Measurements from ENCODE around the gene SORCS2. TPM values are rescaled to one million over a fixed set of nuclear protein-coding genes. Genes with fewer than 3 reads are reported as not detected.

The SORCS2 gene
- total RNA-seq, 1 donor from 2014 or later = not detected

GRCh38 chr4:7199771-7200441 lies 7.6 kb downstream of the SORCS2 start:
- Mint-ChIP-seq H3K27ac (no peak overlapping the region), H3K4me3 (no peak overlapping the region), H3K27me3 (peaks cover 30% of the 10 kb centered on the region), H3K4me1 (no peaks in the 10 kb centered on the region), H3K9me3 (no peaks in the 10 kb centered on the region), H3K36me3 (ENCODE audit: low read depth) (no peaks in the 10 kb centered on the region)
- intact Hi-C loops (cut with micrococcal nuclease) = no loop called here
- no peak for ATAC-seq (ENCODE audit: low read depth)
- CTCF ChIA-PET = no interaction called here
- DNase-seq = no peak
- TF ChIP-seq CTCF (IDR thresholded peaks at IDR 0.05) = no peak
- POLR2A ChIA-PET = no interaction called here

GRCh38 chr4:7200801-7201200 lies 8.5 kb downstream of the SORCS2 start:
- ATAC-seq (ENCODE audit: low read depth) (no peak), DNase-seq (no peak)
- TF ChIP-seq CTCF (IDR thresholded peaks at IDR 0.05) = no peak
- Mint-ChIP-seq H3K4me3 (no peak overlapping the region), H3K36me3 (ENCODE audit: low read depth) (no peaks in the 10 kb centered on the region), H3K27ac (no peak overlapping the region), H3K9me3 (no peaks in the 10 kb centered on the region), H3K27me3 (peaks cover 23% of the 10 kb centered on the region), H3K4me1 (no peaks in the 10 kb centered on the region)
- CTCF ChIA-PET = no interaction called here
- POLR2A ChIA-PET = no interaction called here
- intact Hi-C loops (cut with micrococcal nuclease) = no loop called here

GRCh38 chr4:7201420-7202305 lies 9.3 kb downstream of the SORCS2 start:
- DNase-seq (no peak), ATAC-seq (ENCODE audit: low read depth) (no peak)
- Mint-ChIP-seq H3K27ac (no peak overlapping the region), H3K27me3 (peaks cover 16% of the 10 kb centered on the region), H3K9me3 (no peaks in the 10 kb centered on the region), H3K4me3 (no peak overlapping the region), H3K4me1 (no peaks in the 10 kb centered on the region), H3K36me3 (ENCODE audit: low read depth) (no peaks in the 10 kb centered on the region)
- POLR2A ChIA-PET = no interaction called here
- no peak for TF ChIP-seq CTCF (IDR thresholded peaks at IDR 0.05)
- intact Hi-C loops (cut with micrococcal nuclease) = no loop called here
- CTCF ChIA-PET = no interaction called here

GRCh38 chr4:7202411-7202810 lies 10.1 kb downstream of the SORCS2 start:
- H3K9me3 Mint-ChIP-seq = no peaks in the 10 kb centered on the region
- H3K4me3 Mint-ChIP-seq = no peak overlapping the region
- CTCF ChIA-PET = no interaction called here
- POLR2A ChIA-PET = no interaction called here
- no peak for DNase-seq
- H3K27me3 Mint-ChIP-seq = peaks cover 10% of the 10 kb centered on the region
- no peak for TF ChIP-seq CTCF (IDR thresholded peaks at IDR 0.05)
- intact Hi-C loops (cut with micrococcal nuclease) = no loop called here
- no peaks in the 10 kb centered on the region for H3K4me1 Mint-ChIP-seq
- ATAC-seq (ENCODE audit: low read depth) = no peak
- H3K27ac Mint-ChIP-seq = no peak overlapping the region
- H3K36me3 Mint-ChIP-seq (ENCODE audit: low read depth) = no peaks in the 10 kb centered on the region

- no peak for DNase-seq
- Mint-ChIP-seq H3K4me1 (no peaks in the 10 kb centered on the region), H3K27ac (no peak overlapping the region), H3K27me3 (peaks cover 9% of the 10 kb centered on the region), H3K36me3 (ENCODE audit: low read depth) (no peaks in the 10 kb centered on the region), H3K9me3 (no peaks in the 10 kb centered on the region), H3K4me3 (no peak overlapping the region)
- no peak for ATAC-seq (ENCODE audit: low read depth)
- intact Hi-C loops (cut with micrococcal nuclease) = no loop called here
- CTCF ChIA-PET = no interaction called here
- no peak for TF ChIP-seq CTCF (IDR thresholded peaks at IDR 0.05)
- POLR2A ChIA-PET = no interaction called here
These were observed 12.5 kb downstream of the SORCS2 start for GRCh38 chr4:7204656-7205387.

Data from activated B cell treated with CpG ODN at 0.5 μM for 24 hours (primary cell).